ENCODE data around the gene PHLPP1. TPM values are rescaled to one million over a fixed set of nuclear protein-coding genes. Genes with fewer than 3 reads are reported as not detected.
A peak's percentile ranks its signal among the peaks of the same experiment; 100 is the strongest.

The PHLPP1 gene
- total and polyA plus RNA-seq, 2 of the 4 experiments (the other 2 are of a cell fraction) = 3.3 to 3.6 TPM

GRCh38 chr18:62925031-62925688 is 209.8 kb downstream of the PHLPP1 start:
- DNase-seq (peak; percentile 29), ATAC-seq (ENCODE audit: low read depth) (no peak)
- Histone ChIP-seq H2BK5ac (ENCODE audit: low read depth, low read length, poor library complexity, severe bottlenecking) (no peak overlapping the region), H3K23ac (ENCODE audit: low read depth, low read length) (no peak overlapping the region), H4K20me1 (ENCODE audit: insufficient read depth, low read length) (no peaks in the 10 kb centered on the region), H3K4me2 (ENCODE audit: low read depth, low read length) (no peak overlapping the region), H2AFZ (replicated peaks; ENCODE audit: low read length, poor library complexity) (no peak overlapping the region), H3K36me3 (ENCODE audit: control insufficient read depth, insufficient read depth, low read length) (no peaks in the 10 kb centered on the region), H3K27ac (ENCODE audit: insufficient read depth, low read length) (no peak overlapping the region), H2BK120ac (ENCODE audit: low read depth, low read length) (no peak overlapping the region), H3K79me1 (ENCODE audit: low read depth in 1 of 2, low read length in 2 of 2) (no peaks in the 10 kb centered on the region), H4K91ac (ENCODE audit: insufficient read depth, low read depth, low read length) (no peak overlapping the region), H3K18ac (ENCODE audit: low read depth, low read length) (no peak overlapping the region), H2BK15ac (ENCODE audit: low read depth, low read length) (no peak overlapping the region), H3K9me1 (ENCODE audit: insufficient read depth, low read length) (no peaks in the 10 kb centered on the region), H3K4me3 (ENCODE audit: insufficient read depth, low read depth, low read length) (no peak overlapping the region), H3K27me3 (ENCODE audit: control insufficient read depth, insufficient read depth, low read length) (no peaks in the 10 kb centered on the region), H3K4me1 (ENCODE audit: control insufficient read depth, insufficient read depth, low read length) (no peaks in the 10 kb centered on the region), H3K4ac (ENCODE audit: low read depth, low read length) (no peak overlapping the region; the same call in 1 of the 2 replicates), H2AK9ac (replicated peaks; ENCODE audit: low read depth, low read length, poor library complexity) (no peak overlapping the region), H3K14ac (replicated peaks; ENCODE audit: low read depth, low read length) (no peak overlapping the region), H3K56ac (ENCODE audit: extremely low read depth, insufficient read depth, low read length) (no peak overlapping the region), H3K9ac (ENCODE audit: low read depth, low read length) (no peak overlapping the region), H4K5ac (ENCODE audit: low read depth, low read length) (no peak overlapping the region), H2AK5ac (ENCODE audit: low read depth, low read length) (peak overlapping the region; percentile 39; the same call in 1 of the 2 replicates), H4K8ac (ENCODE audit: low read depth in 2 of 2, low read length in 2 of 2) (no peak overlapping the region), H3K9me3 (ENCODE audit: control insufficient read depth, insufficient read depth, low read length) (no peaks in the 10 kb centered on the region), H2BK20ac (ENCODE audit: low read depth, low read length) (no peak overlapping the region)
- ChIA-PET POLR2A (ENCODE audit: unreplicated experiment) (no interaction called here), CTCF (no interaction called here)
- in situ Hi-C loops (cut with MboI; ENCODE audit: low sequenced_read_pairs) (no loop called here), intact Hi-C loops (cut with micrococcal nuclease) (no loop called here), dilution Hi-C loops (cut with HindIII; ENCODE audit: low sequenced_read_pairs, unreplicated experiment) (no loop called here)
- no peak for TF ChIP-seq ELK1 (IDR thresholded peaks at IDR 0.05; ENCODE audit: borderline replicate concordance, low read depth, low read length)
- no peak for TF ChIP-seq RFX5 (IDR thresholded peaks at IDR 0.05; ENCODE audit: low read depth, low read length)
- TF ChIP-seq POLR2A (IDR thresholded peaks at IDR 0.05; ENCODE audit: low read depth, low read length) = no peak
- TF ChIP-seq USF2 (IDR thresholded peaks at IDR 0.05; ENCODE audit: low read depth, low read length) = no peak
- TF ChIP-seq MXI1 (IDR thresholded peaks at IDR 0.05; ENCODE audit: borderline replicate concordance, low read depth, low read length) = no peak
- no peak for TF ChIP-seq CTCF (conservative IDR thresholded peaks at IDR 0.05; ENCODE audit: low read depth, low read length)
- no peak for TF ChIP-seq CHD1 (IDR thresholded peaks at IDR 0.05; ENCODE audit: low read depth, low read length)
- TF ChIP-seq SMC3 (IDR thresholded peaks at IDR 0.05; ENCODE audit: low read depth, low read length) = no peak
- BruUV-seq (replicated peaks) = no TSS peak
- WGBS, 2 experiments (ENCODE audit: extremely low coverage in 2 of 2, insufficient read length in 1 of 2) = 100% methylated on average over 1 of the region's 5 CpGs; no CpG with 5 or more reads in 1 of the 2 experiments

Data from IMR-90 (cell line).